GM21786 (cell line): ENCODE measurements around the gene JAK2.
"Not testable (repeated sequence)": the region's sequence is repeated elsewhere in the genome, so short reads cannot be mapped to it uniquely, and the experiment has no call there.

ENCODE experiments used
- ATAC-seq: cut with Tn5 transposase; IDR thresholded peaks from one replicate; pipeline ENCODE4 v1.9.1; 2021; ENCODE audit not compliant: unreplicated experiment

Gene JAK2

GRCh38 chr9:5041390-5042115, 56.5 kb downstream of the JAK2 start:
- ATAC-seq: no peak

GRCh38 chr9:5042661-5043178, 57.6 kb downstream of the JAK2 start:
- no peak for ATAC-seq

DNA sequence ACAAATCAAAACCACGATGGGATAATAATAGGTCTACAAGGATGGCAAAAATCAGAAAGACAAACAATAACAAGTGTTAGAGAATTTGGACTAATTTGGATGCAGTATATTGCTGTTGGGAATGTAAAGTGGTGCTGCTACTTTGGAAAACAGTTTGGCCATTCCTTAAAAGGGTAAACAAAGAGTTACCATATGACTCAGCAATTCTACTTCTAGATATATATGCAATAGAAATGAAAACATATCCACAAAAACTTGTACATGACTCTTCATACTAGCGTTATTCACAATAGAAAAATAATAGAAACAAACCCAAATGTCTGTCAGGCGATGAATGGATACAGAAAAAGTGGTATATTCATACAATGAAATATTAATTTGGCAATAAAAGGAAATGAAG, 58.3 kb downstream of the JAK2 start:
- ATAC-seq: no peak

DNA sequence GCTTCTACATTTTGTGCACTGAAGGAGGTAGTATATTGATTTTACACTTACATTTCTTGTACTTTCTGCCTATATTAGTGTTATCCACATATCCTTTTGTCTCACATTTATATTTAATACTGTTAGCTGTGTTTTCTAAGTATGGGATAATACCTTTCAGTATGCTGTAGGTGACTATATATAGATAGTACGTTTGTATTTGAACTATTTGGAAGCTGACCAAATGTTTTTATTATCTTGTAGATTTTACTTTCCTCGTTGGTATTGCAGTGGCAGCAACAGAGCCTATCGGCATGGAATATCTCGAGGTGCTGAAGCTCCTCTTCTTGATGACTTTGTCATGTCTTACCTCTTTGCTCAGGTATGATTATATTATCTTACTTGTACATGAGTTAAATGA, 59.1 kb downstream of the JAK2 start:
- ATAC-seq: no peak

DNA sequence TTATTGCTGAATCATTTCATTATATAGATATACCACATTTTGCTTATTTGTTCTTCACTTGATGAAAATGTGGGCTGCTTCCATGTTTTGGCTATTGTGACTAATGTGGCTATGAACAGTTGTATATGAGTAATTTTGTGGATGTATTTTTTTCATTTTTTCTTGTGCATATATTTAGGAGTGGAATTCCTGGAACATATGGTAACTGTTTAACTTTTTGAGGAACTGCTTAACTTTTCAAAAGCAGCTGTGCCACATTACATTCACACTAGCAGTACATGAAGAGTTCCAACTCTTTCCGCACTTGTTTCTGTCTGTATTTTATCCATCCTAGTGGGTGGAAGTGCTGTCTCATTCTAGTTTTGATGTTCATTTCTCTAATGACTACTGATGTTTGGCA, 67.8 kb downstream of the JAK2 start:
- ATAC-seq: no peak

GRCh38 chr9:5062631-5063030, 77.6 kb downstream of the JAK2 start:
- no peak for ATAC-seq

DNA sequence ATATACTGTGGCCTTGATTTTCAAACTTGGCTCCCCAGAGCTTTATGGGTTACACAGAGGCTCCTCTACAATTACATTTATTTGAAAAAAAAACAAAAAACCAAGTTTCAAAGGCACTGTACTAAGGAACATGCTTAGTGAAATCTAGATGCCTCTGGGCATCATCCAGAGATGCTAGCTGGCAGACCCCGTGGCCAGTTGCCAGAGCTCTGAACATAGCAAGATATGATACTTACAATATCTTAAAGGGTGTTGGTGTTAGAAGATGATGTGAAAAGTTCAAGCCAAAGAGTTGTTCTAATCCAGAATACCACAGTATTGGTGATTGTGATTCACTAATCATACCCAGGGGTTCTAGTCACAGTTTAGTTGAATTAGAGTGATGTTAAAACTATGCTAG, 87.8 kb downstream of the JAK2 start:
- no peak for ATAC-seq

- ATAC-seq: no peak
Observed at GRCh38 chr9:5073701-5074100, 88.6 kb downstream of the JAK2 start.

GRCh38 chr9:5085993-5086392, 100.9 kb downstream of the JAK2 start:
- no peak for ATAC-seq

DNA sequence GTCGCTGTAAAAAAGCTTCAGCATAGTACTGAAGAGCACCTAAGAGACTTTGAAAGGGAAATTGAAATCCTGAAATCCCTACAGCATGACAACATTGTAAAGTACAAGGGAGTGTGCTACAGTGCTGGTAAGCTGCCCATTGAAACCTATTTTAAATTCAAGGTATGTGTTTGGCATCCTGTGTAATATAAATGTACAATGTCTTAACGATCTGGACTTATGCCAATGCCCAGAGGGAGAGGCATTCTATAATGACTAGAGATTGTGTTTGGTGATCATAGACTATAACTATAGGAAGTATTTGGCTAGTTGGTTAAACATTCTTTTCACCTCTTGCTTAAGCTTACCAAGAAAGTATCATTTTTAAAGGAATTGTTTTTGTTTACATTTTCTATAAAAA, 104.7 kb downstream of the JAK2 start:
- no peak for ATAC-seq

DNA sequence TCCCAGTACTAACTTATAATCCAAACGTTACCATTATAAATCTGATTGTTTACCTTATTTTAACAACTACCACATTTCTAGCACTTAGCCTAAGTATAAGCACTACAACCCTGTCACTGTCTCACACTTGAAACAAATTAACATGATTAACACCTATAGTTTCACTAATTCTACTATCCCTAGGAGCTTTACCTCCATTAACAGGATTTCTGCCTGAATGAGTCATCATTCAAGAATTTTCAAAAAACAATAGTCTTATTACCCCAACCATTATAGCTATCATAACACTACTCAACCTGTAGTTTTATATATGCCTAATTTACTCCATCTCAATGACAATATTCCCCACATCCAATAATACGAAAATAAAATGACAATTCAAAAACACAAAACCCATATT, 110.7 kb downstream of the JAK2 start:
- ATAC-seq: no peak

GRCh38 chr9:5099466-5099865, 114.4 kb downstream of the JAK2 start:
- ATAC-seq: no peak

DNA sequence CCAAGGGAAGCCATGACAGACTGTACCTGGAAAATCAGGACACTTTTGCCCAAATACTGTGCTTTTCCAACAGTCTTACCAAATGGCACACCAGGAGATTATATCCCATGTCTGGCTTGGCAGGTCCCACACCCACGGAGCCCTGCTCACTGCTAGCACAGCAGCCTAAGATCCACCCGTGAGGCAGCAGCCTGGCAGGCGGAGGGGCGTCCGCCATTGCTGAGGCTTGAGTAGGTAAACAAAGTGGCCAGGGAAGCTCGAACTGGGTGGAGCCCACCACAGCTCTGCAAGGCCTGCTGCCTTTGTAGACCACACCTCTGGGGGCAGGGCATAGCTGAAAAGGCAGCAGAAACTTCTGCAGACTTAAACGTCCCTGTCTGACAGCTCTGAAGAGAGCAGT, 116.1 kb downstream of the JAK2 start:
- ATAC-seq: not testable (repeated sequence)

DNA sequence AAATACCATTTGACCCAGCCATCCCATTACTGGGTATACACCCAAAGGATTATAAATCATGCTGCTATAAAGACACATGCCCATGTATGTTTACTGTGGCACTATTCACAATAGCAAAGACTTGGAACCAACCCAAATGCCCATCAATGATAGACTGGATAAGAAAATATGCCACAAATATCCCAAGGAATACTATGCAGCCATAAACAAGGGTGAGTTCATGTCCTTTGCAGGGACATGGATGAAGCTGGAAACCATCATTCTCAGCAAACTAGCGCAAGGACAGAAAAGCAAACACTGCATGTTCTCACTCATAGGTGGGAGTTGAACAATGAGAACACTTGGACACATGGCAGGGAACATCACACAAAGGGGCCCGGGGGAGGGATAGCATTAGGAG, 121.4 kb downstream of the JAK2 start:
- not testable (repeated sequence) for ATAC-seq

DNA sequence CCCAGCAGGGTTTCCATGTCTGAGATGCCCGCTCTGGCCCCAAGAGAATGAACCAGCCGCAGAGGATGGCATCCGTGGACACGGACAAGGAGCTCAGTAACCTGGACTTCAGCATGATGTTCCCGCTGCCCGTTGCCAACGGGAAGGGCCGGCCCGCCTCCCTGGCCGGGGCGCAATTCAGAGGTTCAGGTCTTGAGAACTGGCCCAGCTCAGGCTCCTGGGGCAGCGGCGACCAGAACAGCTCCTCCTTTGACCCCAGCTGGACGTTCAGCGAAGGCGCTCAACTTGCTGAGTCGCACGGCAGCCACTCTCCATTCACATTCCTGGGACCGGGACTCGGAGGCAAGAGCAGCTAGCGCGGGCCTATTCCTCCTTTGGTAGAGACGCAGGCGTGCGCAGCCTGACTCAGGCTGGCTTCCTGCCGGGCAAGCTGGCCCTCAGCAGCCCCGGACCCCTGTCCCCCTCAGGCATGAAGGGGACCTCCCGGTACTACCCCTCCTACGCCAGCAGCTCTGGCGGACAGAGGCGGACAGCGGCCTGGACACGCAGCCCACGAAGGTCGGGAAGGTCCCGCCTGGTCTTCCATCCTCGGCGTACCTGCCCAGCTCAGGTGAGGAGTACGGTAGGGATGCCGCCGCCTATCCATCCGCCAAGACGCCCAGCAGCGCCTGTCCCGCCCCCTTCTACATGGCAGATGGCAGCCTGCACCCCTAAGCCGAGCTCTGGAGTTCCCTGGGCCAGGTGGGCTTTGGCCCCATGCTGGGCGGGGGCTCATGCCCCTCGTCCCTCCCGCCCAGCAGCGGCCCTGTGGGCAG, 126.0 kb downstream of the JAK2 start:
- ATAC-seq: no peak

- ATAC-seq: no peak
Observed at GRCh38 chr9:5111696-5112095, 126.6 kb downstream of the JAK2 start.

DNA sequence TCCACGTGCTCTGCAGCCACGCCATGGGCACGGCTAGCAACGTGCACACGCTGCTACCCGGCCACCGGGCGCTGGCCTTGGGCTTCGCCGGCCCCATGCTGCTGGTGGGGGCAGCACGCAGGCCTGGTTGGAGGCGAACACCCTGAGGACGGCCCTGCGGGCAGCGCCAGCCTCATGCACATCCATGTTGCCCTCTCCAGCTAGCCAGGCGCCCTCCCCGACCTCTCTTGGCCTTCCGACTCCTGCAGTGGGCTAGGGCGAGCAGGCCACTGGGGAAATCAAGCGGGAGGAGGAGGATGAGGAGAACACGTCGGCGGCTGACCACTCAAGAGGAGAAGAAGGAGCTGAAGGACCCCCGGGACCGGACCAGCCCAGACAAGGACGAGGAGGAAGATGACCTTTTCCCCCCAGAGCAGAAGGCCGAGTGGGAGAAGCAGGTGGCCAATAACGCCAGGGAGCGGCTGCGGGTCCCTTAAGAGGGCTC, 127.1 kb downstream of the JAK2 start:
- no peak for ATAC-seq

DNA sequence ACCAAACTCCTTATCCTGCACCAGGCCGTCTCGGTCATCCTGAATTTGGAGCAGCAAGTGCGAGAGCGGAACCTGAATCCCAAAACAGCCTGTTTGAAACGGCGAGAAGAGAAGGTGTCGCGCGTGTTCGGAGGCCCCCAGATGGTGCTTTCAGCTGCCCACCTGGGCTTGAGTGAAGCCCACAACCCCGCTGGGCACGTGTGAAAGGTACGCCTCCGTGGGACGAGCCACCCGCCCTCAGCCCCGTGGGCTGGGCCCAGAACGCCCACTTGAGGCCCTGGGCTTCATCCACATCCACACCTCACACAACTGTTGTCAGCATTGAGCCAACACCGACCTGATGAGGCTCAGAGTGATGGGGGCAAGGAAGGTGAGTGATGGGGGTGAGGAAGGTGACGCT, 127.6 kb downstream of the JAK2 start:
- ATAC-seq: no peak

GRCh38 chr9:5113523-5113922, 128.5 kb downstream of the JAK2 start:
- no peak for ATAC-seq

GRCh38 chr9:5113994-5114748, 129.1 kb downstream of the JAK2 start:
- no peak for ATAC-seq

DNA sequence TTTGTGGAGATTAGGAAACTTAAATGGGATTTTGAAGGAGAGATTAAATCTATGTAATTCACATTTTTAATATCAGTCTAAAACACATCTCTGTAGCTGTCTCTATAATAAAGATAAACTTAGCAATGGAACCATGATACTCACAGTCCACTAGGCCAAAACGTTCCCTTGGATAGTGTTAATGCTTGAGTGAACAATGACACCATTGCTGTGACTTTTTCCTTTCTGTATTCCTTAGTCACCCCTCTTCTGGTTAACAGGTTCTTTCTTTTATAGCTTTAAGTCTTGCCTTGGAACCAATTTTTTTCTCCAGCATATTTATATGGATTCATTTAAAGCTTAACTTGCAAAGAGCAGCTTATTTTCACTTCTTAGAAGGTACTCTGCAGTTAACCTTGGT, 137.0 kb downstream of the JAK2 start:
- ATAC-seq: no peak
